HG03520 (cell line): Measurements from ENCODE around the gene VKORC1.

Source experiments
- ATAC-seq: cut with Tn5 transposase; IDR thresholded peaks from one replicate; pipeline ENCODE4 v1.9.1; 2021; ENCODE audit warnings: mild to moderate bottlenecking, moderate library complexity; ENCODE audit not compliant: unreplicated experiment

VKORC1 gene

DNA sequence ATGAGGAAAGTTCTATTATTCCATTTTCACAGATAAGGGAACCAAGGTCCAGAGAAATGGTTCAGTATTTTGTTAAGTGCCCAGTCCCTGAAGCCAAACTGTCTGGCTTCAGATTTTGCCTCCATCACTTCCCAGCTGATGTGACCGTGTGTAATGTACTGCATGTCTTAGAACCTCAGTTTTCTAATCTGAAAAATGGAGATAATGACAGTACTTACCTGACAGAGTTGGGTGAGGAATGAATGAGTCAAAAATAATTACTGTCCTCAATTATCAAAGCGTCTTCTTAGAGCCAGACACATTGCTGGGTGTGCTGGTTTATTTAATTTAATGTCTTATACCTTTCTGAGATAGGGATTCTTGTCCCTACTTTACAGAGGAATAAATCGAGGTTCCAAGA is 27.3 kb downstream of the VKORC1 start:
- no peak for ATAC-seq

GRCh38 chr16:31064882-31065461 is 29.6 kb downstream of the VKORC1 start:
- ATAC-seq: no peak

- no peak for ATAC-seq
Measured at GRCh38 chr16:31063843-31064611, 30.6 kb downstream of the VKORC1 start.

- ATAC-seq: no peak
Measured at GRCh38 chr16:31063495-31063842, 31.1 kb downstream of the VKORC1 start.

DNA sequence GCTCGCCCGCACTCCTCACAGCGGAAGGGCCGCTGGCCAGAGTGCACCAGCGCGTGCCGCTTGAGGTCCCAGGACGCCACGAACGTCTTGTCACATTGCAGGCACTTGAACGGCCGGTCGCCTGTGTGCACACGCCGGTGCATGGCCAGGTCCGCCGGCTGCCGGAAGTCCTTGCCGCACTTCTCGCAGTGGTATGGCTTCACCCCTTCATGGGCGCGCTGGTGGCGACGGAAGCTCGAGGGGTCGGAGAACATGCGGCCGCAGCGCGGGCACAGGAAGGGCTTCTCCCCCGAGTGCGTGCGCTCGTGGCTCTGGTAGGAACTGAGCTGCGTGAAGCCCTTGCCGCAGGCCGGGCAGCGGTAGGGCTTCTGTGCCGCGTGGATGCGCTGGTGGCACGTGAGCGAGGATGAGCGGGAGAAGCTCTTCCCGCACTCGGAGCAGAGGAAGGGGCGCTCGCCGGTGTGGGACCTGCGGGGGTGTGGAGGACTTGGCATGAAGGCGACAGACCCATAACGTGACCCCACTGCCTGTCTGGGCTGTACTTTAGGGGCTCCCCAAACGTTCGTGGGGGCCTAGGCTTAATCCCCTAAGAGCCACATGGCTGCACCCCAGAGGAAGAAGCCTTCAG is 32.7 kb downstream of the VKORC1 start:
- ATAC-seq: no peak

DNA sequence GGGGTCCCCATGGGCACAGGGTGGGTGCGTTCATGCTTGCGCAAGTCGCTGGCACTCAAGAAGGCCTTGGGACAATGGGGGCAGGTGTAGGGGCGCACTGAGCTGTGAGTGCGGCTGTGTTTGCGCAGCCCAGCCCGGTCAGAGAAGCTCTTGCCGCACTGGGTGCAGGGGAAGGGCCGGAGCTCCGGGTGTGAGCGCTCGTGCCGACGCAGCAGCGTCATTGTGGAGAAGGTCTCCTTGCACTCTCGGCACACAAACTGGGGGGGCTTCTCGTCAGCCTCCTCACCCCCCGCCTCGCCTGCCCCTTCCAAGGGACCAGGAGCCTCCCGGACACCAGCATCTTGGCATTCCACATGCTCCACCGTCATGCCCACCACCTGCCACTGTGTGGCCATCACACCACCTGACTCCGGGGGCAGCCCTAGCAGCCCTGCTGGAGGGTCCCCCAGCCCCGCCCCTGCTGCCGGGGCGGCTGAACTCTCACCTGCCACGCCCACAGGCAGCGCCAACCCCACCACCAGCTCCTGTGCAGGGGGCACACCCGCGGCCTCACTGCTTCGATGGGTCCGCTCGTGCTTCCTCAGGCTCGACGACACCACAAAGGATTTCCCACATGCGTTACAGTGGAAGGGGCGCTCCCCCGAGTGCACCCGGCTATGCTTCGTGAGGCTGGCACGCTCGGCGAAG is 33.3 kb downstream of the VKORC1 start:
- ATAC-seq: no peak

DNA sequence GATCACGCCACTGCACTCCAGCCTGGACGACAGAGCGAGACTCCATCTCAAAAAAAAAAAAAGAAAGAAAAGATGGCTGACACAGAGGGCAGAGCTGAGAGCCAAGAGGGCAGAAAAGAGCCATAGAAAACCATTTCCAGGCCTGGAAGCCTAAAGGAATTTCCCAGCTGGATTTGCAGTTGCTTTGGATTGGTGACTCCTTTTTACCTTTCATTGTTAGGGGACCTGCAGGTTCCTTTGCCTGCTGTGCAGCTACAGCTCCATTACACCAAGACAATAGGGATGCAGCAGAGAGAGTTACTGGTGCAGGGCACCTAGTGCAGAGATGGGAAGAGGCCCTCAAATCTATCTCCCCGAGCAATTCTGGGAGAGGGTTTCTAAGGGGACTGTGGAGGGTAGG is 39.0 kb downstream of the VKORC1 start:
- ATAC-seq: no peak

- ATAC-seq: no peak
Measured at GRCh38 chr16:31052114-31052513, 42.5 kb downstream of the VKORC1 start.

DNA sequence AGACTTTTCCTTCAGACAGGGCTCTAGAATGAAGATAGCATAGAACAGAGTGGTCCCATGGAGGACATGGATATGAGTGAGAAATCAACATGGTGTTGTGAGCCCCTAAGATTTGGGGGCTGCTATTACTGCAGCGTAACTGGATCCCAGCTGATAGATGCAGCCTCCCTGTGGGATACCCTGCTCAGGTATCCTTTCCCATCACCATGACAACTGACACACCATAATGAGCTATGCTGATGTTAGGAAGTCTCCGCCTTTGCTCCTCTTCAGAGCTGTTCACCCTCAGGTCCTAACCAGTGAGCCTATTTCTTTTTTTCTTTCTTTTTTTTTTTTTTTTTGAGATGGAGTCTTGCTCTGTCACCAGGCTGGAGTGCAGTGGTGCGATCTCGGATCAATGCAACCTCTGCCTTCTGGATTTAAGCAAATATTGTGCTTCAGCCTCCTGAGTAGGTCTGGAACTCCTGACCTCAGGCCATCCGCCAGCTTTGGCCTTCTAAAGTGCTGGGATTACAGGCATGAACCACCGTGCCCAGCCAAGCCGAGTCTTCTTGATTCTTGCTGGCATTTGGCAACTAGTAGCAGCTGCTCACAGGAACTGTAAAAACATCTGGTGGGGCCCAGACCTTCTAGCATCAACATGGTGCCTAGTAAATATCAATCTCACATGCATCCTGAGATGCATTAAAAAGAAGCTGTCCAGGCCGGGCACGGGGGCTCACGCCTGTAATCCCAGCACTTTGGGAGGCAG is 44.1 kb downstream of the VKORC1 start:
- no peak for ATAC-seq

DNA sequence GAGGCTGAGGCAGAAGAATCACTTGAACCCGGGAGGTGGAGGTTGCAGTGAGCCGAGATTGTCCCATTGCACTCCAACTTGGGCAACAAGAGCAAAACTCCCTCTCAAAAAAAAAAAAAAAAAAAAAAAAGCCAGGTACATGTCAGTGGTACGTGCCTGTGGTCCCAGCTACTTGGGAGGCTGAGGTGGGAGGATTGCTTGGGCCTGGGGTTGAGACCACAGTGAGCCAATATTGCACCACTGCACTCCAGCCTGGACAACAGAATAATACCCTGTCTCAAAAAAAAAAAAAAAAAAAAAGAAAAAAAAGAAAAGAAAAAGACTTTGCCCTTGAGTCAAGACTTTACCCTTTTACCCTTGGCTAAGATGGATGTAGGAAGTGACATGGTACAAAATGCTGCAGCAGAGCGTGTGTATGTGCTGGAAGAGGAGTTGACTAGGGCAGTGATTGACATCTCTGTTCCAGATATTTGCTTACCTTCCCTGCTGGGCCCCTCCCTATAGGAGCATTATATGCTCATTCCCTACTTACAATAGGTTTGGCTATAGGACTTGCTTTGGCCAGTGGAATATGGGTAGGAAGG is 50.6 kb downstream of the VKORC1 start:
- ATAC-seq: no peak

DNA sequence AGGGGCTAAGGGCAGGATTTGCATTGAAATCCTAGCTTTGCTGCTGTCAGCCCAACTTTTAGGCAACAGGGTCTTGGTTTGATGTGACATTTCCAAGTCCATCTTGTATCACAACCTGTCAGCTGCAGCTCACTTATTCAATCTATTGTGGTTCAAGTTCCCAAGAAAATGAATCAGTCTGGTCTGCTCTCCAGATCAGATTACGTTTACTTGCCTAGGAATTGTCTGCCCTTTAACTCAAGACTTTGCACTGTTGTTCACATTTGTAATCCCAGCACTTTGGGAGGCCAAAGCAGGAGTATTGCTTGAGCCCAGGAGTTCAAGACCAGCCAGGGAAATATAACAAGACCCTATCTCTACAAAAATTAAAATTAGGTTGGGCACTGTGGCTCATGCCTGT is 51.2 kb downstream of the VKORC1 start:
- ATAC-seq: no peak

DNA sequence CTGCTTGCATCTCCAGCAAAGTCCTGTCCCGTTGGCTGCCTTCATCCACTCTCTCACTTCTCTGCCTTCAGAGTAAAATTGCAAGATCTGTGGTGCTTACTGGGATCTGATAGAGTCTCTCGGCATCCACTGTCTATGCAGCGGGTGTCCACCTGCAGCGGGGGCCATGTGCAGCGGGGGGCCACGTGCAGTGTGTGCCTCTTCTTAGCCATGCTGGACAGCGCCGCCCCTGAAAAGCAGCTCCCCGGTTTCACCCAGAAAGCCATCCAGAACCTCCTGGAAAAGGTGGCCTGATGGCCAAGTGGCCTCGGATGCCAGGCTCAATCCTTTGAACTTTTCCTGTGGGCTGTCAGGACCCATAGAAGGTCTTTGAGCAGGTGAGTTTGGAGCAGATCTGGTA is 51.7 kb downstream of the VKORC1 start:
- no peak for ATAC-seq
